ENCODE results near the gene DSN1. TPM values are rescaled to one million over a fixed set of nuclear protein-coding genes. Genes with fewer than 3 reads are reported as not detected.

DSN1 gene
- total and polyA plus RNA-seq, 9 of the 15 experiments (the other 6 are each of a cell fraction or from before 2014, with no cell fraction given), result 23.3 to 45.3 (median 31.1) TPM

- TF ChIP-seq ZBTB40 (IDR thresholded peaks at IDR 0.05) (no peak), ZBTB40 (CRISPR knock-in tag; IDR thresholded peaks at IDR 0.05) (no peak), SIN3B (IDR thresholded peaks at IDR 0.05; ENCODE audit: low read depth) (no peak), TRIM25 (IDR thresholded peaks at IDR 0.05; ENCODE audit: borderline replicate concordance) (no peak), KLF13 (tag; IDR thresholded peaks at IDR 0.05; ENCODE audit: borderline replicate concordance, low read depth) (no peak), SRSF1 (IDR thresholded peaks at IDR 0.05; ENCODE audit: low read depth, low read length) (no peak), CEBPB (tag; IDR thresholded peaks at IDR 0.05) (no peak), TCF15 (CRISPR knock-in tag; IDR thresholded peaks at IDR 0.05) (peak; percentile 23; the same call in 1 of the 2 replicates), SRSF3 (IDR thresholded peaks at IDR 0.05; ENCODE audit: insufficient read depth, low read length) (0 out of 2 replicates have a peak, but pooled peaks have one; percentile 45), ZNF280A (IDR thresholded peaks at IDR 0.05; ENCODE audit: low read depth, partially characterized antibody) (no peak), ZNF57 (CRISPR knock-in tag; IDR thresholded peaks at IDR 0.05) (no peak), PCBP1 (IDR thresholded peaks at IDR 0.05; ENCODE audit: low read depth, low read length, poor library complexity, severe bottlenecking) (no peak), SMAD2 (IDR thresholded peaks at IDR 0.05; ENCODE audit: low read depth, low read length) (no peak)
Observed at GRCh38 chr20:36773597-36774390, at the start of gene DSN1 (continued).

Measured in K562 (cell line).